NCI-H187 (cell line): ENCODE measurements around the gene SLC51B.
"Not testable (repeated sequence)": the region's sequence is repeated elsewhere in the genome, so short reads cannot be mapped to it uniquely, and the experiment has no call there.

Experiments
- DNase-seq, 2 experiments: peaks; one replicate each; lab custom pipeline; 2025; lab: John Stamatoyannopoulos, UW

SLC51B gene

DNA sequence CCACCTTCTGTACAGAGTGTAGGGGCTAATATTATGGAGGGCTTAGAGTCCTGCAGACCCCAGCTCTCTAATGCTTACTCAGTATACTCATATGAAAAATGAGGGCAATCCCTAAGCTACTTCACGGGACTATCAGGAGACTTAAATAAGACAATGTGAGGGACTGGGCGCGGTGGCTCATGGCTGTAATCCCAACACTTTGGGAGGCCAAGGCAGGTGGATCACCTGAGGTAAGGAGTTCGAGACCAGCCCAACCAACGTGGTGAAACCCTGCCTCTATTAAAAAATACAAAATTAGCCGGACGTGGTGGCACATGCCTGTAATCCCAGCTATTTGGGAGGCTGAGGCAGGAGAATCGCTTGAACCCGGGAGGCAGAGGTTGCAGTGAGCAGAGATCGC lies 54.6 kb downstream of the SLC51B start:
- not testable (repeated sequence) for DNase-seq

- DNase-seq, result no peak
Observed at GRCh38 chr15:65100442-65100841, 55.3 kb downstream of the SLC51B start.

DNA sequence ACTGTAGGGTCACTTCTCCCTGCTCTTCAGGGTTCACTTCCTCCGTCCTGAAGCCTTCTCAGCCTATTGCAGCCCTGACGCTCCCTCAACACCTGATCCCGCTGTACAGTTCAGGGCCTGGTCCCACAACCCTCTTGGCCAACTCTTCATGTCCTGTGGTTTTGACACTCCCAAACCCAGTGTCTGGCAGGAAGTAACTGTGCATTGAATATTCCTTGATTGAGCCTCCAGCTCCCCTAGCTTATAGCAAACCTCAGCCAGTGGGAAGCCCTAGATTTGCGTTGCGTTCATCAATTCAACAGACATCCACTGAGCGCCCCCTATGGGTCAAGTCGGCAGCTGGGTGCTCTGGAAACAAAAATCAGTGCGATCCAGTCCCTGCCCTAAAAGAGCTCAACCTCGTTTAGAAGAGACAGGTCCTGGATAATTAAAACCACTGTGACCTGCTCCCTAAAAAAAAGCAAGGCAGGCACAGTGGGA lies 56.3 kb downstream of the SLC51B start:
- DNase-seq, result no peak

- DNase-seq, result no peak
Observed at GRCh38 chr15:65101891-65102708, 56.9 kb downstream of the SLC51B start.

DNA sequence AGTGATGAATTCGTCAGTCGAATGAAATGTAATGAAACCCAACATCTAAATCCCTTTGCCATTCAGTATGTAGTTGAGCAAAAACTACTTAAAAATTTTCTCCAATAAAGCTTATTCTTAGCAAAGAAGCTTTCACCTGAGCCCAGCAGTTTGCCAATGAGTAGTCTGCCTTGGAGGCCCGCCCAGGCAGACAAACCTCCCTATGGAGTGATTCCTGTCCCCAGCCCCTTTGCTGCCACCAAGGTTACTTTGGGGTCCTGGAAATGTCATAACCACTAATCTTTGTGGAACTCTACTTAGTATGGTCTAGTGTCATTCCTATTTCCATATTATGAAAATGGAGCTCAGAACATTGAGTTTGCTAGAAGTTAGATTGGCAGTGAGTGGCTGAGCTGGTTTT lies 57.7 kb downstream of the SLC51B start:
- DNase-seq, result no peak
